T-helper 2 cell treated with Interferon-gamma antibody and Interleukin-4, amounts not matched to agents 5 μg/mL and 100 μg/mL, for 36 hours (primary cell): Measurements from ENCODE around the gene GAGE10.
A peak's percentile ranks its signal among the peaks of the same experiment; 100 is the strongest.
"Not testable (repeated sequence)": the region's sequence is repeated elsewhere in the genome, so short reads cannot be mapped to it uniquely, and the experiment has no call there.

ENCODE experiments used
- DNase-seq: peaks from one replicate; pipeline ENCODE4 v3.0.0; 2021; ENCODE audit warnings: low spot score
- H3K27ac Mint-ChIP-seq: one replicate; pipeline ENCODE4 v1.8.0; 2021; ENCODE audit warnings: mild to moderate bottlenecking, mixed read lengths
- H3K27me3 Mint-ChIP-seq: one replicate; pipeline ENCODE4 v1.8.0; 2021; ENCODE audit warnings: low read depth, mixed read lengths
- H3K36me3 Mint-ChIP-seq: one replicate; pipeline ENCODE4 v1.8.0; 2021; ENCODE audit warnings: low read depth, mixed read lengths
- H3K4me1 Mint-ChIP-seq: one replicate; pipeline ENCODE4 v1.8.0; 2021; ENCODE audit warnings: low read depth, mixed read lengths
- H3K4me3 Mint-ChIP-seq: one replicate; pipeline ENCODE4 v1.8.0; 2022; ENCODE audit warnings: mild to moderate bottlenecking, moderate library complexity, mixed read lengths
- H3K9me3 Mint-ChIP-seq: one replicate; pipeline ENCODE4 v1.8.0; 2021; ENCODE audit warnings: mixed read lengths

The GAGE10 gene

DNA sequence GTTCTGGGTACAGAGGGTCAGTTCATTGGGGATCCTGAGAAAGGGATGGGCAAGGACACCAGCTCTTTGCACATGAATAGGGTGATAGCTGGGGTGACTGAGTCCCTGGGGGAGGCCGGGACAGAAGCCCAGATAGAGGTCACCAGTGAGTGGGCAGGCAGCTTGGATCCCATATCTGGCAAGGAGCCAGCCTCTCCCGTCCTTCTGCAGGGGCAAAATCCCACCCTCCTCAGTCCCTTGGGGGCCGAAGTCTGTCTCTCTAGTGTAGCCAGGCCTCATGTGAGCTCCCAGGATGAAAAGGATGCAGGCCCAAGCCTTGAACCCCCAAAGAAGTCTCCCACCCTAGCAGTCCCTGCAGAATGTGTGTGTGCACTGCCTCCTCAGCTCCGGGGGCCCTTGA, 16.9 kb upstream of the GAGE10 start:
- peaks cover 18% of the 10 kb centered on the region for H3K4me1 Mint-ChIP-seq
- DNase-seq, result no peak
- H3K36me3 Mint-ChIP-seq, result peaks cover 30% of the 10 kb centered on the region
- H3K4me3 Mint-ChIP-seq, result no peak overlapping the region
- H3K27ac Mint-ChIP-seq, result no peak overlapping the region
- H3K9me3 Mint-ChIP-seq, result no peaks in the 10 kb centered on the region
- H3K27me3 Mint-ChIP-seq, result no peaks in the 10 kb centered on the region

DNA sequence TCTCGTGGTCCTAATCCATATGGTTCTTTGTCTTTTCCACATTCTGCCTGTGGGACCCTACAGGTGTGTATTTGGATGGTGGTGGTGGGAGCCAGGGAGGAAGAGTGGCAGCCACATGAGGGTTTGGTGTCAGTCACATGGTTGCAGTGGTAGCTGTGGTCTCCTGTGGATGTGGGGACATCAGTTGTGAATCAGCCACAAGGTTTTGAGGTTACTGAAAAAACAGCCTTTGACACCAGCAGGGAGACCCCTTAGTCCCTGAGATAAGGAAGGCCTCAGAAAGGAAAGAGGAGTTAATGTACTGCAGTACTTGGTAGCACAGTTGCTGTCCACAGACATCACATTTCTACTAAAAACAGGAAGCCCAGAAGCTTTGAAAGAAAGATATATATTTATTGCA, 15.8 kb upstream of the GAGE10 start:
- H3K9me3 Mint-ChIP-seq, result no peaks in the 10 kb centered on the region
- H3K4me3 Mint-ChIP-seq, result no peak overlapping the region
- H3K36me3 Mint-ChIP-seq, result peaks cover 22% of the 10 kb centered on the region
- DNase-seq, result no peak
- H3K27me3 Mint-ChIP-seq, result no peaks in the 10 kb centered on the region
- peak overlapping the region; percentile 31 for H3K27ac Mint-ChIP-seq
- peaks cover 20% of the 10 kb centered on the region for H3K4me1 Mint-ChIP-seq

DNA sequence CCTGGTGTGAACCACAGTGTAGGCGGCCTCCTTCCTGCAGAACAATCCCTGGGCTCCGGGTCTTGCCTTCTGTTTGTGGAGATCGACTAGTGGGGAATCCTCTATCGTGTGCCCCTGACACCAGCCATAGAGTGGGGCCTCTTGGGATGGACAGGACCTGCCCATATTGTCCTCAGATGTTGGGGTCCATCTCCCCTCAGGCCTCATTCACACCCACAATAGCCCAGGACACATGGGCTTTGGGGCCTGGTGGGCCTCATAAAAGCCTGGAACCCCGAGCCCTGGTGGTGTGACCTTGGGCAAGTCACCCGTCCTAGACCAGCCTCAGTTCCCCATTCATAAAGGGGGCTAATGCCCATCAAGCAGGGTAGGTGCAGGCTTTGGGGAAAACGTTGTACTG, 13.2 kb upstream of the GAGE10 start:
- no peaks in the 10 kb centered on the region for H3K9me3 Mint-ChIP-seq
- H3K27ac Mint-ChIP-seq, result no peak overlapping the region
- DNase-seq, result no peak

DNA sequence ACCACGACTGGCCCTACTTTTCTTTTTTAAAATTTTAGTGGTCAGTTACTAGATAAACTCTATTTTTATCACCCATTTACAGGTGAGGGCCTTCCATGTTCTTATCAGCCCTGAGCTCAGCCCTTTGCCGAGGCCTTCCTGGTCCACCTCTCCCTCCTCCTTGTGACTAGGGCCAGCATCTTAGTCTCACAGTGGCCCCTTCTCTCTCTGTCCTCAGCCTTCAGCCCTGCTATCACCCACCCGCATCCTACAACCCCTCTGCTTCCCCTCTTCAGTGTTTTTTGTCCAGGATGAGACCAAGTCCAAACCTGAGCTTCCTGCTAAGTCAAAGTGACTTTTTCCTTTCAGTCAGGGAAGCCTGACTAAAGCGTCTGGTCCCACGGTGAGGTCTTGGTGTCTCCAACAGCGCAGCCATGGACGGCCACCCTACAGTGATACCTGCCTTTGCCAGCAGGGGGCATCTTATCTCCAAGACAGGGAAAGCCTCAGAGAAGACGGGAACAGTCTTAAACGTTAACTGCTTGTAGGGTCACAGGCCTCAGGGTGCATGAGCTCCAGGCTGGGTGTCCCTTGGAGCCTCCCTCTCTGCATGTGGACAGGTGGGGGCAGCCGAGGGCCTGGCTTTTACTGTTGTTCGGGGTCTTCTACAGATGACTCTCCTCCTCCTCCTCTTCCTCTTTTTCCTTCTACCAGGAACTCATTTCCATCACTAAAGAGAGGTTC, 11.7 kb upstream of the GAGE10 start:
- Mint-ChIP-seq H3K27me3 (no peaks in the 10 kb centered on the region), H3K27ac (no peak overlapping the region), H3K4me3 (no peak overlapping the region), H3K36me3 (peaks cover 14% of the 10 kb centered on the region), H3K4me1 (peaks cover 25% of the 10 kb centered on the region), H3K9me3 (no peaks in the 10 kb centered on the region)
- DNase-seq, result no peak

More for the DNA sequence above, 13.2 kb upstream of the GAGE10 start:
- no peaks in the 10 kb centered on the region for H3K27me3 Mint-ChIP-seq
- H3K4me1 Mint-ChIP-seq, result peaks cover 19% of the 10 kb centered on the region
- H3K4me3 Mint-ChIP-seq, result no peak overlapping the region
- H3K36me3 Mint-ChIP-seq, result peaks cover 15% of the 10 kb centered on the region

DNA sequence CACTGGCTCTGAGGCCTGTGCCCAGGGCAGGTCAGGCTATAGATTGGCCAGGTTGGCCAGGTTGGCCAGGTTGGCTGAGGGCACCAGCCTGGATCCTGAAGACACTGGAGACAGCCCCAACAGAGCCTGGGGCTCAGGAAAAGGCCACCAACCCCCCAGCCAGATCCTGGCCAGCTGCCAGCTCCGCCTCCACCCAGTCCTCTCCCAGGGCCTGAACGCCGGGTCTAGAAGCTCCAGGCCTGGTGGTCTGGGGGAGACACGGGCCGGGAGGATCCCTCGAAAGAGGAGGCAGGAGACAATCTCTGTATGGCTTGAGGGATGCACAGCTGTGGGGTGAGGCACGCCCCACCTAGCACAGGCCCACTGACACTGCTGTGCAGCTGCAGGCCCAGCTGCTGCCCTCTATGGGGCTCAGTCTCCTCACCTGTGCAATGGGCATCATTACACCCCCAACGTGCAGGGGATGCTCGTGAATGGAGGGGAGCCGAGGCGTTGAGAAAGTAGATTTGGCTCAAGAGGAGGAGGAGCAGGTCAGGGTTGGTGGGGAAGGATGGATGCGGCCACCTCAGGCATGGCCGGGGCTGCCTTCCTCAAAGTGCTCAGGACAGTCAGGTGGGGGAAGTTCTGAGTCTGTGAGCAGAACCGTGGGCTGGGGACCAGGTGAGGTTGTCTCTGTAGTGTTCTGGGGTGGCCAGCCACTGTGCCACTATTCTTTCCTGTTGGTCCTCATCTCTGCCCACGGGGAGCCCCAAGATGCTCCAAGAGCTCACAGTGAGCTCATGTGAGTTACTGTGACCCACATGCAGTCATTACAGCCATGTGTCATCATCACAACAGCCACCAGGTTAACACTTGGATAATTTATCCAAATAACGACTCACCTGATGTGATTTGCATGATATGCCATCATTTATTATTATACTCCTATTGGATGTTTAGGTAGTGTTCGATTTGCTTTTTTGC, 10.8 kb upstream of the GAGE10 start:
- H3K4me3 Mint-ChIP-seq, result no peak overlapping the region
- H3K36me3 Mint-ChIP-seq, result peaks cover 7% of the 10 kb centered on the region
- H3K4me1 Mint-ChIP-seq, result peaks cover 19% of the 10 kb centered on the region
- no peaks in the 10 kb centered on the region for H3K9me3 Mint-ChIP-seq
- no peaks in the 10 kb centered on the region for H3K27me3 Mint-ChIP-seq
- no peak for DNase-seq
- no peak overlapping the region for H3K27ac Mint-ChIP-seq

DNA sequence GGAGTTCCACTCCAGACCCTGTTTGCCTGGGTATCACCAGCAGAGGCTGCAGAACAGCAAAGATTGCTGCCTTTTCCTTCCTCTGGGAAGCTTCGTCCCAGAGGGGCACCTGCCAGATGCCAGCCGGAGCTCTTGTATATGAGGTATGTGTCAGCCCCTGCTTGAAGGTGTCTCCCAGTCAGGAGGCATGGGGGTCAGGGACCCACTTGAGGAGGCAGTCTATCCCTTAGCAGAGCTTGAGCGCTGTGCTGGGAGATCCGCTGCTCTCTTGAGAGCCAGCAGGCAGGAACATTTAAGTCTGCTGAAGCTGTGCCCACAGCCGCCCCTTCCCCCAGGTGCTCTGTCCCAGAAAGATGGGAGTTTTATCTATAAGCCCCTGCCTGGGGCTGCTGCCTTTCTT, 4.2 kb upstream of the GAGE10 start:
- H3K36me3 Mint-ChIP-seq, H3K27ac Mint-ChIP-seq, H3K9me3 Mint-ChIP-seq, H3K27me3 Mint-ChIP-seq, H3K4me1 Mint-ChIP-seq, DNase-seq, H3K4me3 Mint-ChIP-seq: not testable (repeated sequence)

DNA sequence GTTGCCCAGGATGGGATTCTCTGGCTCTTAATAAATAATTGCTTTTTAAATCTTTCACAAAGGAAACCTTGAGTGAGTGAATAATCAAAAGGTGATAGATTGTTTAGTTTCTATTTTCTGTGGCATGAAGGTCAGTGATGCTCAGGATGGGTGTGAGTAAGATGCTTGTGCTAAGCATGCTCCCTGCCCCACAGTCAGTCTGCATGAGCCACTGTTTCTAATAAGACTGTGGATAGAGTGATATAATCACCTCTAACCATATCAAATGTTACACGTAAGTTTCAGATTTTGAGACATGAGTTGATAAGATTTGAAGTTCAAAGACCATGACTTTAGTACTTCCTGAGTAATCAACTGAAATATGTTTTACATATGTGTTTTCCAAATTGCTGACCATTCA, 2.7 kb upstream of the GAGE10 start:
- no peak overlapping the region for H3K4me3 Mint-ChIP-seq
- H3K27ac Mint-ChIP-seq, result no peak overlapping the region
- no peaks in the 10 kb centered on the region for H3K36me3 Mint-ChIP-seq
- no peak for DNase-seq
- H3K27me3 Mint-ChIP-seq, result no peaks in the 10 kb centered on the region
- H3K4me1 Mint-ChIP-seq, result peaks cover 6% of the 10 kb centered on the region
- no peaks in the 10 kb centered on the region for H3K9me3 Mint-ChIP-seq

DNA sequence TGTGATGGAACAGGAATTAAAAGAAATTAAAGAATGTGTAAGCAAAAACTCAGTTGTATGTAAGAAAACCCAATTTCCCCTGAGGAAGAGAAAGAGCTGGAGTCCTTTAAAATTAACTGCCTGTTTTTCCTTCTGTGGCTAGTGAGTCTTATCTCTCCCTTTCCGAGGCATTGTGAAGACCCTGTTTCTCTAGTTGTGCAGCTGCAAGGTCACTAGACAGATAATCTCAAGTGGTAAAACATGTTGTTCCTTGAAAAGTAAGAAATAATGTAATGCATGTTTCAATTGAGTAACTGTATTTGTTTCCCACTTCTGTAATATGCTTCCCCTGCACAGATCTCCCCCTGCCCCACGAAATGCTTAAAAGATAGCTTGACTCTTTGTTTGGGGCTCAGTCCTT, 4.3 kb downstream of the GAGE10 start:
- not testable (repeated sequence) for H3K27ac Mint-ChIP-seq, H3K4me3 Mint-ChIP-seq, H3K36me3 Mint-ChIP-seq, H3K27me3 Mint-ChIP-seq, H3K9me3 Mint-ChIP-seq, DNase-seq
- peaks cover 16% of the 10 kb centered on the region for H3K4me1 Mint-ChIP-seq

DNA sequence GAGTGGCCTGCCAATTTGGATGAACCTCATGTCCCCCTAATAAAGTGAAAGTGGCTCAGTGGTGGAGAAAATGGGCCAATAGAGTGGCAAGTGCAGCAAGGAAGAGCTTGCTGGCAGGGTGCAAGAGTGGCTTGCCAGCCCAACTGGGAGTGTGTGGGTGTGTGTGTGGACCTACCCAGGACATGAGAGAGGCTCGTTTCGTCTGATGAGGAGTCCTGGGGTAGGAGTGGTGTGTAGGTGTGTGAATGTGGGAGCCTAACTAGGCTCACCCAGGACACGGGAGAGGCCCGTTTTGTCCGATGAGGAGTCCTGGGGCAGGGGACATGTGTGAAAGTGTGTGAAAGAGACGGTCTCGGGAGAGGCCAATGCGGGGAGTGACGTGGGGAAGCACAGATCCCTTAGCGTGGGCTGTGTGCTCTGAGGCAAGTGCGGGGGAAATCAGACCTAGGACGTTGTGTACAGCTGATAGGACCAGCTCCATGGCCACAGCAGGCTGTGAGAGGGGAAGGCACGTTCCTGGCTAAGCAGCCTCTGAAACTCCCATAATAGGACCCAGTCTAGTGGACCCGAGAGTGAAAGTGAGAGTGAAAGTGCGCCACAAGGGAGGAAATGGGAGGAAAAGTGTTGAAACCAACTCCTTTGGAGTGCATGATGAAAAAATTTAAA, 5.3 kb downstream of the GAGE10 start:
- Mint-ChIP-seq H3K9me3 (no peaks in the 10 kb centered on the region), H3K27me3 (no peaks in the 10 kb centered on the region), H3K4me3 (peak overlapping the region; percentile 78), H3K27ac (peak overlapping the region; percentile 83), H3K4me1 (peaks cover 16% of the 10 kb centered on the region), H3K36me3 (no peaks in the 10 kb centered on the region)
- DNase-seq, result peak; percentile 5

DNA sequence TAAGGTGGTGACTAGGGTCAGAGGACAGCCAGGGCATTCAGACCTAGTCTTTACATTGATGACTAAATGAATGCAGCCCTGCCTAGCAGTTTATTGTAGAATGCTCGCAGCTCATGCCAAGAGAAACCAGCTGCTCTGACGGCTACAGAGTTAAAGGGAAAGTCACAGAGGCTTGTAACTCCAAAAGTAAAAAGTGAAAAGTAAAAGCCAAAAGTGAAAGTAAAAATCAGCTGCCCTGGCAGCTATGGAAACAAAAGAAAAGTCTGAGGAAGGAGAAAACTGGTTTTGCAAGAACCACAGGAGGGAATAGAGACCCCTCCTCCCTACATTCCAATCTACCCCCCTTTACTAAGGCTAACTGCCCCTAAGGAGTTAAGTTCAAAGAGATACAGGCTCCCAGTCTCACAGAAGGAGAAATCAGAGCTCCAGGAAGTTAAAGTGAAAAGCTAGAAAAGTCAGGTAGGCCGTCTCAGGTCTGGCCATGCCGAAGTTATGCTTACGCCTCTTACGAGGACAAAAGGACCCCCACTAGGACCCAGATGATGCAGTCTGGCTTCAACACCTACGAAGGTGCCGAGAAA, 6.0 kb downstream of the GAGE10 start:
- Mint-ChIP-seq H3K4me1 (peaks cover 16% of the 10 kb centered on the region), H3K4me3 (peak overlapping the region; percentile 78), H3K27me3 (no peaks in the 10 kb centered on the region), H3K36me3 (no peaks in the 10 kb centered on the region), H3K9me3 (no peaks in the 10 kb centered on the region), H3K27ac (peak overlapping the region; percentile 83)
- no peak for DNase-seq

DNA sequence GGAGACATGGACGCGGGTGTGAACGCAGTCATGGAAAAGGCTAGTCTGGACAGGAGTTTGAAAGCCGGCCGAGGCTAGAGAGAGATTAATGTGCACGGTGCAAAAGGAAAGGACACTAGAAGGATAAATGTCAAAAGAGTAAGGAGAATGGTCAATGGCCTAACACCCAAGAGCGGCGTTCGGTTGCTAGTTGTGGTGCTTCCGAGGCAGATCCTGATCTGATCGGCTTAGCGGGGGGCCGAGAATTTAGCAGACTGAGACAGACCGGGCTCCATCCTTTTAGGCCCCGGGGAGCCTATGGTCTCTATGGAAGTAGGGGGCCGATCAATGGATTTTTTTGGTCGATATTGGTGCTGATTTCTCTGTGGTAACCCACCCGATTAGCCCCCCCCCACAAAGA, 6.9 kb downstream of the GAGE10 start:
- Mint-ChIP-seq H3K27ac (no peak overlapping the region), H3K4me3 (no peak overlapping the region), H3K36me3 (no peaks in the 10 kb centered on the region), H3K4me1 (peaks cover 16% of the 10 kb centered on the region), H3K9me3 (no peaks in the 10 kb centered on the region), H3K27me3 (no peaks in the 10 kb centered on the region)
- no peak for DNase-seq

DNA sequence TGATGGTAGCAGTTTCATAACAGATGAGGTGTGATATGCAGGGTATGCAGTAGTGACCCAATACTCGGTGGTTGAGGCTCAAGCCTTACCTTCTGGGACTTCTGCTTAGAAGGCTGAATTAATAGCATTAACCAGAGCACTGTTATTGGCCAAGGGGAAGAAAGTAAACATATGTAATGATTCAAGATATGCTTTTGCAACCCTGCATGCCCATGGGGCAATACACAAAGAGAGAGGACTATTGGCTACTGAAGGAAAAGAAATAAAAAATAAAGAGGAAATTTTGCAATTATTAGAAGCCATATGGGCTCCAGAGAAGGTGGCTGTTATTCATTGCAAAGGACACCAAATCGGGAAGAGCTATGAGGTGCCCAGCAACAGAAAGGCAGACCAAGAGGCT, 8.7 kb downstream of the GAGE10 start:
- Mint-ChIP-seq H3K4me1 (peaks cover 16% of the 10 kb centered on the region), H3K9me3 (no peaks in the 10 kb centered on the region), H3K4me3 (no peak overlapping the region), H3K36me3 (no peaks in the 10 kb centered on the region), H3K27me3 (no peaks in the 10 kb centered on the region), H3K27ac (no peak overlapping the region)
- DNase-seq, result no peak

DNA sequence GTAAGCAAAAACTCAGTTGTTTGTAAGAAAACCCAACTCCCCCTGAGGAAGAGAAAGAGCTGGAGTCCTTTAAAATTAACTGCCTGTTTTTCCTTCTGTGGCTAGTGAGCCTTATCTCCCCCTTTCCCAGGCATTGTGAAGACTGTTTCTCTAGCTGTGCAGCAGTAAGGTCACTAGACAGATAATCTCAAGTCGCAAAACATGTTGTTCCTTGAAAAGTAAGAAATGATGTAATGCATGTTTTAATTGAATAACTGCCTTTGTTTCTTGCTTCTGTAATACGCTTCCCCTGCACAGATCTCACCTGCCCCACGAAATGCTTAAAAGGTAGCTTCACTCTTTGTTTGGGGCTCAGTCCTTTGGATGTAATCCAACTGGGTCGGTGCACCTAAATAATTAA, 12.6 kb downstream of the GAGE10 start:
- no peak overlapping the region for H3K27ac Mint-ChIP-seq
- H3K27me3 Mint-ChIP-seq, result no peaks in the 10 kb centered on the region
- no peaks in the 10 kb centered on the region for H3K9me3 Mint-ChIP-seq
- DNase-seq, result no peak
- H3K4me3 Mint-ChIP-seq, result no peak overlapping the region
- no peaks in the 10 kb centered on the region for H3K4me1 Mint-ChIP-seq
- no peaks in the 10 kb centered on the region for H3K36me3 Mint-ChIP-seq

DNA sequence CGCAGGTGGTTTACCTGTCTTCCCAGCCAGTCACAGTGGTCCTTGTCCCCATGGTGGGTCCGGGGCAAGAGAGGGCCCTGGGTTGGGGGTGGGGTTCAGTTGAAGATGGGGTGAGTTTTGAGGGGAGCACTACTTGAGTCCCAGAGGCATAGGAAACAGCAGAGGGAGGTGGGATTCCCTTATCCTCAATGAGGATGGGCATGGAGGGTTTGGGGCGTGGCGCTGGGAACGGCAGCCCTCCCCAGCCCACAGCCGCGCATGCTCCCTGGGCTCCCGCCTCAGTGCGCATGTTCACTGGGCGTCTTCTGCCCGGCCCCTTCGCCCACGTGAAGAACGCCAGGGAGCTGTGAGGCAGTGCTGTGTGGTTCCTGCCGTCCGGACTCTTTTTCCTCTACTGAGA, 18.3 kb downstream of the GAGE10 start, which contains the start of gene GAGE12J:
TSS of gene GAGE12J (plus strand) at position 301 of the 400 bp plus-strand sequence. CDS start 1,157 bp downstream, outside the sequence.
- H3K27ac Mint-ChIP-seq, H3K36me3 Mint-ChIP-seq, DNase-seq, H3K4me3 Mint-ChIP-seq, H3K9me3 Mint-ChIP-seq, H3K27me3 Mint-ChIP-seq, H3K4me1 Mint-ChIP-seq: not testable (repeated sequence)
